ENCODE results near the gene IQGAP1. TPM values are rescaled to one million over a fixed set of nuclear protein-coding genes. Genes with fewer than 3 reads are reported as not detected.
A peak's percentile ranks its signal among the peaks of the same experiment; 100 is the strongest.

Gene IQGAP1
- total and polyA plus RNA-seq, 2 experiments from 2014 or later, result 65.8 to 125 TPM

DNA sequence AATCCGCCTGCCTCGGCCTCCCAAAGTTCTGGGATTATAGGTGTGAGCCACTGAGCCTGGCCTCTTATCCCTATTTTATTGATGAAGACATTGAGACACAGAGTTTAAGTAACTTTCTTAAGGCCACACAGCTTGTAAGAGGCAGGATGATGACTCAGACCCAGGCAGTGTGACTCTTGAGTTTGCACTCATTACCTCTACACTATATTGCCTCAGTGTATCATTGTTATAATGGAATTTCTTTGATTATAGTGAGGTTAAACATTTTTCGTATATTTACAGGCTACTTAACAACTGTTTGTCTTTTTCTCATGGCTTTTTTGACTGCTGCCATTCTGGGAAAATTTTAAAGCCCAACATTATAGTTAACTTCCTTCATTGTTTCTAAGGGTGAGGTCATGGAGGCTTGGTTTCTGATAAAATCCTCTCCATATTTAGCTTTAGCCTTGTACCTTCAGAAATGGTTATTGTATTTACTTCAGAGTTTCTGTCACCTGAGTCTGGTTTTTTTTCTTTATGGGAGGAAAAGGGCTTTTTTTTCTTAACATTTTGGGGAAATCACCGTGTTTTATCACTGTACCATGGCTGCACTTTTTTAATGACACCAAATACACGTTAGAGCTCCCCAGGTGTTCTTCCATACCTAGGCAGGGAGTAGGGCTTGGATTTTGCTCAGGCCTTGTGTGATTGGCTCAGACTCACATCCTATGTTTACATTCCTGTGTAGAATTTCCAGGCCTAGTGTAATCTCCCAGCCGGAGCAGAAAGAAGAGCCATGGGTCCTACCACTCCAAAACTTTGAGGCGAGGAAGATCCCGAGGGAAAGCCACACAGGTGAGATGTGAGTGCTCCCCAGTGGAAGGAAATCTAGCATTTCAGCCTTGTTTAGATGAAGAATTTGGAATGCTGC lies 29.7 kb upstream of the IQGAP1 start:
- WGBS (ENCODE audit: low lambda C conversion rate, missing lambda C conversion rate), result 54% methylated on average over 8 of the region's 8 CpGs
- Histone ChIP-seq H3K36me3 (replicated peaks; ENCODE audit: insufficient read depth, low read depth) (no peaks in the 10 kb centered on the region), H3K4me3 (no peak overlapping the region), H3K9me3 (ENCODE audit: low read depth) (no peaks in the 10 kb centered on the region), H2AFZ (no peak overlapping the region), H4K20me1 (ENCODE audit: insufficient read depth, poor library complexity, severe bottlenecking) (no peaks in the 10 kb centered on the region), H3K4me1 (ENCODE audit: insufficient read depth) (no peaks in the 10 kb centered on the region), H3K9me2 (replicated peaks; ENCODE audit: insufficient read depth) (no peaks in the 10 kb centered on the region), H3K4me2 (no peak overlapping the region), H3K27ac (peak overlapping the region; percentile 82), H3K27me3 (no peaks in the 10 kb centered on the region), H3K79me2 (peaks cover 6% of the 10 kb centered on the region)
- TF ChIP-seq EZH2 (IDR thresholded peaks at IDR 0.05; ENCODE audit: borderline replicate concordance) (no peak), EZH2phosphoT487 (IDR thresholded peaks at IDR 0.05; ENCODE audit: low read depth, severe bottlenecking, unreplicated experiment) (no peak)
- TF ChIP-seq, protein P1, sequence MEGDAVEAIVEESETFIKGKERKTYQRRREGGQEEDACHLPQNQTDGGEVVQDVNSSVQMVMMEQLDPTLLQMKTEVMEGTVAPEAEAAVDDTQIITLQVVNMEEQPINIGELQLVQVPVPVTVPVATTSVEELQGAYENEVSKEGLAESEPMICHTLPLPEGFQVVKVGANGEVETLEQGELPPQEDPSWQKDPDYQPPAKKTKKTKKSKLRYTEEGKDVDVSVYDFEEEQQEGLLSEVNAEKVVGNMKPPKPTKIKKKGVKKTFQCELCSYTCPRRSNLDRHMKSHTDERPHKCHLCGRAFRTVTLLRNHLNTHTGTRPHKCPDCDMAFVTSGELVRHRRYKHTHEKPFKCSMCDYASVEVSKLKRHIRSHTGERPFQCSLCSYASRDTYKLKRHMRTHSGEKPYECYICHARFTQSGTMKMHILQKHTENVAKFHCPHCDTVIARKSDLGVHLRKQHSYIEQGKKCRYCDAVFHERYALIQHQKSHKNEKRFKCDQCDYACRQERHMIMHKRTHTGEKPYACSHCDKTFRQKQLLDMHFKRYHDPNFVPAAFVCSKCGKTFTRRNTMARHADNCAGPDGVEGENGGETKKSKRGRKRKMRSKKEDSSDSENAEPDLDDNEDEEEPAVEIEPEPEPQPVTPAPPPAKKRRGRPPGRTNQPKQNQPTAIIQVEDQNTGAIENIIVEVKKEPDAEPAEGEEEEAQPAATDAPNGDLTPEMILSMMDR (IDR thresholded peaks at IDR 0.05; ENCODE audit: poor library complexity), result no peak
- peak; percentile 62 for DNase-seq (ENCODE audit: low spot score)

DNA sequence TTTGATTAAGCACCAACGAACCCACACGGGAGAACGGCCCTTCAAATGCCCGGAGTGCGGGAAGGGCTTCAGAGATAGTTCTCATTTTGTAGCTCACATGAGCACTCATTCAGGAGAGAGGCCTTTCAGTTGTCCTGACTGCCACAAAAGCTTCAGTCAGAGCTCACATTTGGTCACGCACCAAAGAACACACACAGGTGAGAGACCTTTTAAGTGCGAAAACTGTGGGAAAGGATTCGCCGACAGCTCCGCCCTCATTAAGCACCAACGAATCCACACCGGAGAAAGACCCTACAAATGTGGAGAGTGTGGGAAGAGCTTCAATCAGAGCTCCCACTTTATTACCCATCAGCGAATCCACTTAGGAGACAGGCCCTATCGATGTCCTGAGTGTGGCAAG lies 27.3 kb upstream of the IQGAP1 start:
- Histone ChIP-seq H3K4me1 (ENCODE audit: insufficient read depth) (no peaks in the 10 kb centered on the region), H3K9me2 (replicated peaks; ENCODE audit: insufficient read depth) (no peaks in the 10 kb centered on the region), H3K27ac (no peak overlapping the region), H3K27me3 (no peaks in the 10 kb centered on the region), H3K79me2 (no peaks in the 10 kb centered on the region), H3K36me3 (replicated peaks; ENCODE audit: insufficient read depth, low read depth) (no peaks in the 10 kb centered on the region), H3K9me3 (ENCODE audit: low read depth) (no peaks in the 10 kb centered on the region), H4K20me1 (ENCODE audit: insufficient read depth, poor library complexity, severe bottlenecking) (no peaks in the 10 kb centered on the region), H3K4me3 (no peak overlapping the region), H2AFZ (no peak overlapping the region), H3K4me2 (no peak overlapping the region)
- TF ChIP-seq EZH2phosphoT487 (IDR thresholded peaks at IDR 0.05; ENCODE audit: low read depth, severe bottlenecking, unreplicated experiment) (no peak), EZH2 (IDR thresholded peaks at IDR 0.05; ENCODE audit: borderline replicate concordance) (no peak)
- TF ChIP-seq, protein P1 (IDR thresholded peaks at IDR 0.05; ENCODE audit: poor library complexity), result no peak
- no peak for DNase-seq (ENCODE audit: low spot score)
- 90% methylated on average over 14 of the region's 14 CpGs for WGBS (ENCODE audit: low lambda C conversion rate, missing lambda C conversion rate)

DNA sequence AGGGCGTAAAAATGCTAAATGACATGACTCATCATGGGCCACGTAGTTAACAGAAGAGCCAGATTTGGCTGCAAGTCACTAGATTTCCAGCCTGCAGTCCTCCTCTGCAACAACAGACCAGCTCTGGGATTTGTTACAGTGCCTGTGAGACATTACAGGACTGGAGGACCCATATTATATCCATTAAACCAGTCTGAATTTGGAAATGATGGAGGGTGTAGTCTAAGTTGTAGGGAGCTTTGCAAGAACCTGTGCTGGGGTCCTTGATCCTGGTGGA lies 25.2 kb upstream of the IQGAP1 start:
- H3K4me2 ChIP-seq, result no peak overlapping the region
- peaks cover 4% of the 10 kb centered on the region for H3K4me1 ChIP-seq (ENCODE audit: insufficient read depth)
- no peaks in the 10 kb centered on the region for H3K9me2 ChIP-seq (replicated peaks; ENCODE audit: insufficient read depth)
- peak; percentile 48 for DNase-seq (ENCODE audit: low spot score)
- no peaks in the 10 kb centered on the region for H3K9me3 ChIP-seq (ENCODE audit: low read depth)
- H3K27me3 ChIP-seq, result no peaks in the 10 kb centered on the region
- 77% methylated on average over 2 of the region's 2 CpGs for WGBS (ENCODE audit: low lambda C conversion rate, missing lambda C conversion rate)
- no peak overlapping the region for H2AFZ ChIP-seq
- no peak overlapping the region for H3K4me3 ChIP-seq
- H4K20me1 ChIP-seq (ENCODE audit: insufficient read depth, poor library complexity, severe bottlenecking), result no peaks in the 10 kb centered on the region
- H3K79me2 ChIP-seq, result no peaks in the 10 kb centered on the region
- H3K36me3 ChIP-seq (replicated peaks; ENCODE audit: insufficient read depth, low read depth), result no peaks in the 10 kb centered on the region
- H3K27ac ChIP-seq, result no peak overlapping the region
- TF ChIP-seq EZH2 (IDR thresholded peaks at IDR 0.05; ENCODE audit: borderline replicate concordance) (no peak), EZH2phosphoT487 (IDR thresholded peaks at IDR 0.05; ENCODE audit: low read depth, severe bottlenecking, unreplicated experiment) (no peak)
- TF ChIP-seq, protein P1 (IDR thresholded peaks at IDR 0.05; ENCODE audit: poor library complexity), result no peak

All from hepatocyte (in vitro differentiated cells).